Activated CD4-positive, CD25-positive, alpha-beta regulatory T cell (primary cell): Measurements from ENCODE around the gene KCNH1.

Source experiments
- DNase-seq, 4 experiments: peaks; one replicate each; lab custom pipeline; 2025; lab: John Stamatoyannopoulos, UW

KCNH1 gene

GRCh38 chr1:210755991-210756659 is 377.8 kb downstream of the KCNH1 start:
- DNase-seq, result no peak

GRCh38 chr1:210754878-210755665 is 378.9 kb downstream of the KCNH1 start:
- DNase-seq, result no peak

- DNase-seq, result no peak
Observed at GRCh38 chr1:210751911-210752310, 382.0 kb downstream of the KCNH1 start.

- DNase-seq, result no peak
Observed at GRCh38 chr1:210750468-210750867, 383.5 kb downstream of the KCNH1 start.

GRCh38 chr1:210748796-210749195 is 385.2 kb downstream of the KCNH1 start:
- no peak for DNase-seq

- no peak for DNase-seq
Observed at GRCh38 chr1:210747890-210748289, 386.1 kb downstream of the KCNH1 start.

GRCh38 chr1:210747112-210747511 is 386.8 kb downstream of the KCNH1 start:
- no peak for DNase-seq

GRCh38 chr1:210746024-210746731 is 387.8 kb downstream of the KCNH1 start:
- DNase-seq, result no peak

- DNase-seq, result no peak
Observed at GRCh38 chr1:210743038-210743437, 390.9 kb downstream of the KCNH1 start.

- DNase-seq, result no peak
Observed at GRCh38 chr1:210741564-210741963, 392.4 kb downstream of the KCNH1 start.

- DNase-seq, result no peak
Observed at GRCh38 chr1:210739627-210740026, 394.3 kb downstream of the KCNH1 start.

GRCh38 chr1:210738256-210738655 is 395.7 kb downstream of the KCNH1 start:
- no peak for DNase-seq

- no peak for DNase-seq
Observed at GRCh38 chr1:210736713-210737112, 397.2 kb downstream of the KCNH1 start.

GRCh38 chr1:210731597-210731996 is 402.4 kb downstream of the KCNH1 start:
- DNase-seq, result no peak

- DNase-seq, result no peak
Observed at GRCh38 chr1:210731193-210731592, 402.8 kb downstream of the KCNH1 start.

GRCh38 chr1:210730023-210730422 is 403.9 kb downstream of the KCNH1 start:
- DNase-seq, result no peak

GRCh38 chr1:210728437-210729149 is 405.4 kb downstream of the KCNH1 start:
- no peak for DNase-seq

GRCh38 chr1:210727709-210728108 is 406.2 kb downstream of the KCNH1 start:
- no peak for DNase-seq

- DNase-seq, result no peak
Observed at GRCh38 chr1:210726621-210727020, 407.3 kb downstream of the KCNH1 start.

- no peak for DNase-seq
Observed at GRCh38 chr1:210724768-210725167, 409.2 kb downstream of the KCNH1 start.

GRCh38 chr1:210723646-210724045 is 410.3 kb downstream of the KCNH1 start:
- DNase-seq, result no peak

GRCh38 chr1:210722410-210723081 is 411.4 kb downstream of the KCNH1 start:
- DNase-seq, result no peak
